Body of pancreas (tissue), 4 donors: Measurements from ENCODE around the gene FBXO3.

Source experiments
- CTCF ChIP-seq, 7 experiments: fragments of 450-650 bp in 4 of 7; fragments of 200-600 bp in 3 of 7; sonication (generic) in 3 of 7; IDR thresholded peaks; one replicate each; pipeline ENCODE4 v1.5.1; 2016 to 2019; ENCODE audit warnings: antibody characterized with exemption in 7 of 7
- POLR2A ChIP-seq, 3 donors: fragments of 450-650 bp; IDR thresholded peaks; one replicate each; pipeline ENCODE4 v1.6.1; 2016; ENCODE audit warnings: antibody characterized with exemption in 3 of 3, mild to moderate bottlenecking in 2 of 3

GRCh38 chr11:33742249-33742851 is 32.0 kb downstream of the FBXO3 start:
- TF ChIP-seq CTCF (IDR thresholded peaks at IDR 0.05) (peak in 6 of 7 experiments; percentile 39 to 62 (median 50)), POLR2A (IDR thresholded peaks at IDR 0.05) (no peak)
